Testis (tissue), 2 donors: ENCODE results near the gene PSMA3.

Experiments
- CTCF ChIP-seq, 3 experiments: fragments of 450-650 bp in 2 of 3; fragments of 200-600 bp in 1 of 3; sonication (generic) in 1 of 3; IDR thresholded peaks; one replicate each; pipeline ENCODE4 v1.5.1; 2016 to 2019; ENCODE audit warnings: antibody characterized with exemption in 3 of 3, mild to moderate bottlenecking in 2 of 3, moderate library complexity in 1 of 3
- POLR2A ChIP-seq: fragments of 450-650 bp; IDR thresholded peaks from one replicate; pipeline ENCODE4 v1.6.1; 2017; ENCODE audit warnings: antibody characterized with exemption, mild to moderate bottlenecking, moderate library complexity

GRCh38 chr14:58276208-58276607 lies 31.6 kb downstream of the PSMA3 start:
- TF ChIP-seq CTCF (IDR thresholded peaks at IDR 0.05) (no peak), POLR2A (no peak)
